ENCODE measurements around the gene BRWD1. TPM values are rescaled to one million over a fixed set of nuclear protein-coding genes. Genes with fewer than 3 reads are reported as not detected.

BRWD1 gene
- 36.9 and 40.3 TPM in 2 replicates for total RNA-seq

DNA sequence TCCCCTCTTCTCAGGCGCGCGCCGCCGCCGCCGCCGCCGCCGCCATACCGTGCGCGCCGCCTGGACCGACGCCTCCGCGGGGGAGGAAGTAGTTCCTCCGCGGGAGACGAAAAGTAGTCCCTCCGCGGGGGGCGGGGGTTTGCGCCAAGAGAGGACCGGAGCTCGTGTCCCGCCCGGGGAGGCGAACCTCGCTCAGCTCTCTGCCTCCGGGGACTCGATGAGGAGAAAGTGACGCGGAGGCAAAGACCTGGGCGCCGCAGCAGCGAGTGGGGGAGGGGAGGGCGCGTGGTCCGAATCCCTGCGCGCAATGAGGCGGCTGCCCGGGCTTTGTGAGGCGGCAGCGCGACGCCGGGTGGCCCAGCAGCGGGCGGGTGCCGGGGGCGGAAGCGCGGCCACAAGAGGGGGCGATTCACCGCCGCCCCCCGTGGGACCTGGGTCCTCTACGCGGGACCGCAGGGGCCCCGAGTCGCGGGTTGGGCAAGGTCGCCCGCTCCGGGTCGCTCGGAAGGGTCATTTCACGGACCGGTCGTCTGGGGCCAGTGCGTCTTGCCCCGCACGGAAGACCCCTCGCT lies at the start of gene BRWD1:
Gene BRWD1 (minus strand): TSS at position 62 of the 572 bp plus-strand sequence. CDS start 141 bp downstream, outside the sequence.
- intact Hi-C loops (cut with micrococcal nuclease): loop anchor here (1.0 to 2.0 kb wide), 4 partner anchors 67 to 1749 kb away; partner anchors contain the start of gene LCA5L
- ATAC-seq (ENCODE audit: low read depth): peak; percentile 49
- Mint-ChIP-seq H3K27me3 (no peaks in the 10 kb centered on the region), H3K4me1 (peaks cover 47% of the 10 kb centered on the region), H3K4me3 (peak within 1 kb of the TSS; percentile 94), H3K36me3 (ENCODE audit: low read depth) (peaks cover 22% of the 10 kb centered on the region), H3K27ac (peak within 1 kb of the TSS; percentile 92), H3K9me3 (no peaks in the 10 kb centered on the region)
- DNase-seq: peak; percentile 86
- ChIA-PET POLR2A (interaction anchor here (0.8 to 4.5 kb wide), 7 partner anchors 25 to 131 kb away, joined by 3 to 84 read pairs (median 7); partner anchors contain the start of genes HMGN1, LCA5L and PSMG1), CTCF (interaction anchor here (1.7 kb wide), 1 partner anchor 74 kb away, joined by 5 read pairs; no protein-coding TSS in a partner anchor)
- TF ChIP-seq CTCF (IDR thresholded peaks at IDR 0.05): no peak

- intact Hi-C loops (cut with micrococcal nuclease): no loop called here
- TF ChIP-seq CTCF (IDR thresholded peaks at IDR 0.05): no peak
- CTCF ChIA-PET: no interaction called here
Observed at GRCh38 chr21:39362733-39363132, 49.3 kb upstream of the BRWD1 start.

GRCh38 chr21:39359382-39359781 lies 46.0 kb upstream of the BRWD1 start:
- no peak for TF ChIP-seq CTCF (IDR thresholded peaks at IDR 0.05)
- no peaks in the 10 kb centered on the region for H3K4me1 Mint-ChIP-seq

More at GRCh38 chr21:39362733-39363132, 49.3 kb upstream of the BRWD1 start:
- H3K4me1 Mint-ChIP-seq: no peaks in the 10 kb centered on the region
- DNase-seq (no peak), ATAC-seq (ENCODE audit: low read depth) (no peak)
- POLR2A ChIA-PET: no interaction called here
- no peak overlapping the region for H3K4me3 Mint-ChIP-seq
- no peaks in the 10 kb centered on the region for H3K9me3 Mint-ChIP-seq
- no peak overlapping the region for H3K27ac Mint-ChIP-seq
- H3K36me3 Mint-ChIP-seq (ENCODE audit: low read depth): no peaks in the 10 kb centered on the region
- peaks cover 19% of the 10 kb centered on the region for H3K27me3 Mint-ChIP-seq

DNA sequence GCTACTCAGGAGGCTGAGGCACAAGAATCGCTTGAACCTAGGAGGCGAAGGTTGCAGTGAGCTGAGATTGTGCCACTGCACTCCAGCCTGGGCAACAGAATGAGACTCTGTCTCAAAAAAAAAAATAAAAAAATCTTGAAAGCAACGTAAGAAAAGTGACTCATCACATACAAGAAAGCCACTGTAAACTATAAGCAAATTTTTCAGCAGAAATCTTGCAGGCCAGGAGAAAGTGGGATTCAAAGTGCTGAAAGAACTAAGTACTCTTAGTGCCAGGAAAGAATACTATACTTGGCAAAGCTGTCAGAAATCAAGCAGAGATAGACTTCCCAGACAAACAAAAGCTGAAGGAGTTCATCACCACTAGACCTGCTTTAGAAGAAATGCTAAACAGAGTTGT lies 39.9 kb upstream of the BRWD1 start:
- DNase-seq (no peak), ATAC-seq (ENCODE audit: low read depth) (no peak)
- ChIA-PET POLR2A (no interaction called here), CTCF (no interaction called here)
- TF ChIP-seq CTCF (IDR thresholded peaks at IDR 0.05): no peak
- Mint-ChIP-seq H3K27ac (no peak overlapping the region), H3K4me3 (no peak overlapping the region), H3K4me1 (peaks cover 10% of the 10 kb centered on the region), H3K9me3 (no peaks in the 10 kb centered on the region), H3K27me3 (peaks cover 5% of the 10 kb centered on the region), H3K36me3 (ENCODE audit: low read depth) (peaks cover 5% of the 10 kb centered on the region)
- intact Hi-C loops (cut with micrococcal nuclease): no loop called here

More at GRCh38 chr21:39359382-39359781, 46.0 kb upstream of the BRWD1 start:
- DNase-seq (no peak), ATAC-seq (ENCODE audit: low read depth) (no peak)
- peaks cover 20% of the 10 kb centered on the region for H3K27me3 Mint-ChIP-seq
- intact Hi-C loops (cut with micrococcal nuclease): no loop called here
- ChIA-PET CTCF (no interaction called here), POLR2A (no interaction called here)
- no peaks in the 10 kb centered on the region for H3K36me3 Mint-ChIP-seq (ENCODE audit: low read depth)
- no peaks in the 10 kb centered on the region for H3K9me3 Mint-ChIP-seq
- no peak overlapping the region for H3K27ac Mint-ChIP-seq
- H3K4me3 Mint-ChIP-seq: no peak overlapping the region

GRCh38 chr21:39350094-39351005 lies 36.9 kb upstream of the BRWD1 start:
- peaks cover 28% of the 10 kb centered on the region for H3K36me3 Mint-ChIP-seq (ENCODE audit: low read depth)

More at GRCh38 chr21:39350094-39351005, 36.9 kb upstream of the BRWD1 start:
- CTCF ChIA-PET: no interaction called here
- Mint-ChIP-seq H3K27ac (peak overlapping the region; percentile 97), H3K4me1 (peaks cover 36% of the 10 kb centered on the region), H3K9me3 (no peaks in the 10 kb centered on the region), H3K27me3 (peaks cover 5% of the 10 kb centered on the region), H3K4me3 (peak overlapping the region; percentile 97)
- ATAC-seq (ENCODE audit: low read depth) (no peak), DNase-seq (no peak)
- intact Hi-C loops (cut with micrococcal nuclease): no loop called here
- POLR2A ChIA-PET: interaction anchor here (0.6 to 3.9 kb wide), 7 partner anchors 31 to 1787 kb away, joined by 3 to 84 read pairs (median 5); partner anchors contain the start of genes BRWD1 and PSMG1
- no peak for TF ChIP-seq CTCF (IDR thresholded peaks at IDR 0.05)
